HG02981 (cell line): Measurements from ENCODE around the gene GGCT.
"Not testable (repeated sequence)": the region's sequence is repeated elsewhere in the genome, so short reads cannot be mapped to it uniquely, and the experiment has no call there.

Experiments used
- ATAC-seq: cut with Tn5 transposase; IDR thresholded peaks from one replicate; pipeline ENCODE4 v1.9.1; 2021; ENCODE audit warnings: mild to moderate bottlenecking, moderate library complexity; ENCODE audit not compliant: unreplicated experiment

GGCT gene

DNA sequence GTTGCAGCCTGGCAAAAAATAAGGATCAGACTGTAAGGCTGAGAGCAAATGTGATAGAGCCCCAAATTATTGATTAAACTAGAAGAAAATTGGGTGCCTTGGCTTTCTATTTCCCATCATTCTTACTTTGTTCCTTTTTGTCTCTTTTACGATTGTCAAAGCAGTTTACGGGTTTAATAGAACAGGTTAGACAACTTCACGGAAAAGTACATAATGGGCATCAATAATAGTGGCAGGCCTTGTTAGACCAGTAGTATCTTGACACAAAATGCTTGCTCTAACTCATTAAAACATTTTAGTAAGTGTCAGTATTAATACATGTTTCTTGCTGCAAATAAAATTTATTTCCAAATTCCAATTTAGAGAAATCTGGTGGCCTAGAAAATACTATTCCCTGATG is 14.5 kb upstream of the GGCT start:
- ATAC-seq: no peak

DNA sequence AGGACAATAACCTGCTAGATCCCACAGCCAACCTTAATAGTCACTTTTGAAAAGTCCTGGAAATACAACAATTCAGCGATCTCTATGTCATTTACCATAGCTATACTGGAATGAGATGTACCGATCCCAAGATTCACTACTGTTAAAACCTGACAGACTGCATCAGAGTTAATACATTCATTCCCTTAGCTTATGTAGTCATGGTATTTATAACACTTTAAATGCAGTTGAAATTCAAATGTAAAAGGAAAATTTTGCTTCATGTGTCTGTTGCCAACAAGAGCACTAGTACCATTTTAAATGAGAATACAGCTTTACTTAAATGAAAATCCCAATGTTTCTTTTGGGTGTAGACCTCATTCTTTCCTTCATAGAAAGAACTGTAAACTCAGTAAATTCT is 11.1 kb upstream of the GGCT start:
- ATAC-seq: no peak

DNA sequence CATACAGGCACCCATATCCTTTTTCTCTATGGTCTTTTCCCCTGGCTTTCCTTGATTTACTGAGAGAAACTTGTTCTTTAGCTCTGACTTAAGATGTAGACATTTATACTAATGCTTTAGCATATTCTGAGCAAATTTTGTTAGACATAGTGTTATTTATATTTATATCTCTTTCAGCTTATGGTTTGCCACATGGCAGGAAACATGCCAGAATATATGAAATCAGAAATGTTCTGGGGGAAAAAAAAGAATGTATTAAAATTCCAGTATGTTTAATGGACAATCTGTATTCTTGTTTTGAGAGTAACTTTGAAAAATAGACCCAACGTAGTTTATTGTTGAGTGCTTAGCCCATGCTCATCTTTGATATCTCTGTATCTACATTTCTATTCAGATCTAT is 10.1 kb upstream of the GGCT start:
- ATAC-seq: no peak

DNA sequence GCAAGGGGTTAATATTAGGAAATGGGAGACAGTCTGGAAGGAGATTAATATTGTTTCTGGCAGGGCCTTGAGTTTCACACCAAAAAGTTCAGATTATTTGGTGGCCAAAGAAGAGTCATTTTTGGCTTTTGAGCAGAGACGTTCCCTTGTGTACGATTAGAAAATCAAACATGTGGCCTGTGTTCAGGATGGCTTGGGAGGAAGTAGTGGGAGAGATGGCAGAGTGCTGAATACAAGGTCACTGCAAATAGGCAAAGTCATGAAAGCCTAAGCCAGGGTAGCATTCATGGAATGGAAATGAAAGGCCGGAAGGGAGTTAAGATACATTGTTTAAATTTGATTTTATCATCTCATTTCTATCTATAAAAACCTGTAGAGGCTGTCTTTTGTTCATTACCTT is 9.5 kb upstream of the GGCT start:
- no peak for ATAC-seq

DNA sequence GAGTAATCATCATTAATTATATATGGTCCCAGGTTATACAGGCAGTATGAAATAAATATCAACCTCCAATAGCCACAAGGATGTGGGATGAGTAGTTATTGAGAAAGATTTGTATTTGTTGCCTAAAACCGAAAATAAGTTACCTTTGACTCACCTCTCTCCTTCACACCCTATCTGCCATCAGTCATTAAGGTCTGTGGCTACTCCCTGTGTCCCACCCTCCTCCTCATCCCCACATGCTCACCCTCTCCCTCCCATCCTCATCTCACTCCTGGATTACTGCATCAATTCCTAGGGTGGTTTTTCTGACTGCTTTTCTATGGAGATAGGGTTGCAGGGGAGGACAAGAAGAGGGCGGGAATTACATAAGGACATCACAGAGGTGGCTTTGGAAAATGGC is 9.1 kb upstream of the GGCT start:
- ATAC-seq: no peak

DNA sequence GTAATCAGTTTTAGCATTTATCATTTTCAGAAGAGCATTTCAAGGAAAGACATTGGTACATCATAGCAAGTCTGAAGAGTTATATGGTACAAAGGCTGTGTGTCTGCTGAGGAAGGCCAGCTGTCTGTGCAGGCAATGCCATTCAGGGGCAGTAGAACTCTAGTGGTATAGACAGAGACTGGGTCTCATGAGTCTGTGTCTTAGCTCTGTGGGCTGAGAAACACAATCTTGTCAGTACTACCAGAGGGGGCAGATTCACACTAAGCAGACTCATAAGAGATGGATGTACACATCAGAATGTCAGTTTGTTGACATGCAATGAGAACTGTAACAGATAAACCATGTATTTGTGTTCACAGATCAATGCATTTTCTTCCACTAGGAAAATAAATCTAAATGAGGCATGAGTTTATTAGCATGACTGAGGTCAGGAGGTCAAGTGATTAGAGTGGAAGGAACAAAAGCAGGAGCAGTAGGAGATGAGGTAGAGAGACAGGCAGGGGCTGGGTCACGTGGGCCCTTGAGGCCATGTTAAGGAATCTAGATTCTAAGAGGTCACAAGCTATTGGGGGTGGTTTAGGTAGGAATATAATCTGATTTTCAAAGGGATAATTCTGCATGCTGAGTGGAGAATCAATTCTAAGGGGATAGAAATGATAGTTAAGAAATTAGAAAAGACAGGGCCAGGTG is 7.5 kb upstream of the GGCT start:
- ATAC-seq: no peak

DNA sequence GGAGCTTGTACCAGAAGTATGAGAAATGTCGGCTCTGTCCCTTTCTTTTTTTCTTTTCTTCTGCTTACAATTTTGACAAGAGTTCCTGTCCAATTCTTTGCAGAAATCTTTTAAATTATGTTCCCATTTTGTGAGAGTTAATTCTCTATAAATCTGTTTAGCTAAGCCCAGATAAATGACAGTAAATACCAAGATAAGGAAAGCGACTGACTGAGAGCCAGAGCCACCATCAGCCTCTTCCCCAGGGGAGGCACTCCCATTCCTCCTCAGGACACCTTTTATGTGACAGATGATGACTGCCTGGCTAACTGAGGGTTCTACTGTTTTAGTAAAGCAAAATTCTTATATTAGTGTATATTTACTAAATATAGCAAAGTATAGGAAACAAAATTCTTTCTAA is 6.9 kb upstream of the GGCT start:
- ATAC-seq: no peak

DNA sequence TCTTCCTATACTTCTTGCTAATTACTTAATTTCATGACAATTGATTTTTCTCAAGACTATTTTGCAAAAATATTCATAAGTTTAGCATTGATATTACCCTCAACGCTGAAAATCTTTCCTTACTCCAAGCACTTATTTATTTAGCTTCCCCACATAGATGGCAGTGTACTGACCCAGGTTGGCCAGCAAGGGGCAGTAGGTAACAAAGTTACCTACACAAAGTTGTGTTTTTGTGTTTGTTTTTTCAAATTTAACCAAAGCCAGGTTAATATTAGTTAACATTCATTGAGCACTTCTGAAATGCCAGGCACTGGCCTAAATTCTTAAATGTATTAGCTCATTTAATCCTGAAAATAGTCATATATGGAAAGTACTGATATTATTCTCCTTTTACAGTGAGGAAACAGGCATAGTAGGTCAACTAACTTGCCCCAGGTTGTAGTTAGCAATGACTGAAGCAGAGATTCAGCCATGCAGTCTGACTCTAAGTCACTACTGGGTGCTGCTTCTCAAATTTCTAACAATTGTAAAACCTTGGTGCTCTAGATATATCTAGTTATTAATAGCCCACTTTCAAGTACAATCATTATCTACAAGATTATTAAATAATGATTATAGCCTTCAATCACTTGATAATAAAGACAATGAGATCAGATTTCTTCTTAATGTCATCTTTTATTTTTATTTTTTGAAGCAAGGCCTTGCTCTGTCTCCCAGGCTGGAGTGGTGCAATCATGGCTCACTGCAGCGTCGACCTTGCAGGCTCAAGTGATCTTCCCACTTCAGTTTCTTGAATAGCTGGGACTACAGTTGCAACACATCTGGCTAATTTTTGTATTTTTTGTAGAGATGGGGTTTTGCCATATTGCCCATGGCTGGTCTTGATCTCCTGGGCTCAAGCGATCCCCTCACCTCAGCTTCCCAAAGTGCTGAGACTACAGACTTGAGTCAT is 5.8 kb upstream of the GGCT start:
- peak; percentile 61 for ATAC-seq

DNA sequence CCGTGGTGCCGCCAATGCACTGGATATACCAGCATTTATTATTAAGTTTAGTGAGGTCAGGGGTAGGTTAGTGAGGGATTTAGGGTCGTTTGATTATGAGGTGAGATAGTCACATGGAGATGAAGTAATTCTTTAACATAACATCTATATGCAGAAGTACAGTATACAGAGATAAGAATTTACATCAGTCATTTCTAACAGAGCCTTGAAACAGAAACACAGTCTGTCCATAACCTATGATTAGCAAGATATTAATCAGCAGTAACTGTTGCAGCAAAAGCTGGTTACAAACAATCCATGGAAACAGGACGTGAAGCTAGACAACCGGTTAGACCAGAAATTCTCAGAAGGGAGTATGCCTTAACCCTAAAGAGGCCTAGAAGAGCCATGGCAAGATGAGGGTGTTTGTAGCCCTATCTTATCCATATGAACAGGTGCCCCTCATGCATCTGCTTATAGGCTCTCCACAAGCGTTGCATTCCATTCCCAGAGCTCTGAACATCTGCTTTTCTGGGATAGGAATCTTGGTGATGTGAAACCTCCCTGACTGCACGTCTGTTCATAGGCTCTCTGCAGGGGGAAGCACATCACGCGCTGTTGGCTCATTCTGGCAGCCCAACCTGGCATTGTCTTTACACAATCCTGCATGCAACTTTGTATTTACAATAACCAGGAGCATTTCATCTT is 4.7 kb upstream of the GGCT start:
- not testable (repeated sequence) for ATAC-seq

DNA sequence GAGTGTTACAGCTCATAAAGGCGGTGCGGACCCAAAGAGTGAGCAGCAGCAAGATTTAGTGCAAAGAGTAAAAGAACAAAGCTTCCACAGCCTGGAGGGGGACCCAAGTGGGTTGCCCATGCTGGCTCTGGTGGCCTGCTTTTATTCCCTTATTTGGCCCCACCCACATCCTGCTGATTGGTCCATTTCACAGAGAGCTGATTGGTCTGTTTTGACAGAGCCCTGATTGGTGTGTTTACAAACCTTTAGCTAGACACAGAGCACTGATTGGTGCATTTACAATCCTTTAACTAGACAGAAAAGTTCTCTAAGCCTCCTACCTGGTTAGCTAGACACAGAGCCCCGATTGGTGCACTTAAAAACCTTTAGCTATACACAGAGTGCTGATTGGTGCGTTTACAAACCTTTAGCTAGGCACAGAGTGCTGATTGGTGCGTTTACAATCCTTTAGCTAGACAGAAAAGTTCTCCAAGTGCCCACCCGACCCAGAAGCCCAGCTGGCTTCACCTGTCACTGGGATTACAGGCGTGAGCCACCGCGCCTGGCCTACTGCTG is 2.8 kb upstream of the GGCT start:
- not testable (repeated sequence) for ATAC-seq

DNA sequence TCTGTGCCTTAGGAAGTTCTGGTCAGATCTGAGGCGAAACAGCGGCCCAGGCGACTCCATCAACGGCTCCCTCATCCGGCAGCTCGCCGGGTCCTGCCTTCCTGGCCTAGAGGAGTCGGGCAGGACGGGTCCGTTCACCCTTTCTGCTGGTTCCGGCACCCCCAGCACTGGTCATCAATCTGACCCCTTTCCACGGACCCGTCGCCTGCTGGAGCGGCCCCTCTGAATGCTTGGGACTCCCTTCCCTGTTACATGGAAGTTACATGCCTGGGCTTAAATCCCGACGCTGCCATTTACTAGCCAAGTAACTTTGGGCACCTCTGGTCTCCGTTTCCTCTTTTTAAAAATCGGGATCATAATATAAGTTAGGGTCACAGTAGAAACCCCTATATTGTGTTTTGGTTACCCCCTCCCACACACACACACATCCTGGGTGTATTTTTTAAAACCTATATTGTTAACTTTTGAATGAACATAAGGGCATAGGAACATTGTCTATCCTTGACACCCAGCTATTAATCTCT is 607 bp upstream of the GGCT start:
- ATAC-seq: no peak

DNA sequence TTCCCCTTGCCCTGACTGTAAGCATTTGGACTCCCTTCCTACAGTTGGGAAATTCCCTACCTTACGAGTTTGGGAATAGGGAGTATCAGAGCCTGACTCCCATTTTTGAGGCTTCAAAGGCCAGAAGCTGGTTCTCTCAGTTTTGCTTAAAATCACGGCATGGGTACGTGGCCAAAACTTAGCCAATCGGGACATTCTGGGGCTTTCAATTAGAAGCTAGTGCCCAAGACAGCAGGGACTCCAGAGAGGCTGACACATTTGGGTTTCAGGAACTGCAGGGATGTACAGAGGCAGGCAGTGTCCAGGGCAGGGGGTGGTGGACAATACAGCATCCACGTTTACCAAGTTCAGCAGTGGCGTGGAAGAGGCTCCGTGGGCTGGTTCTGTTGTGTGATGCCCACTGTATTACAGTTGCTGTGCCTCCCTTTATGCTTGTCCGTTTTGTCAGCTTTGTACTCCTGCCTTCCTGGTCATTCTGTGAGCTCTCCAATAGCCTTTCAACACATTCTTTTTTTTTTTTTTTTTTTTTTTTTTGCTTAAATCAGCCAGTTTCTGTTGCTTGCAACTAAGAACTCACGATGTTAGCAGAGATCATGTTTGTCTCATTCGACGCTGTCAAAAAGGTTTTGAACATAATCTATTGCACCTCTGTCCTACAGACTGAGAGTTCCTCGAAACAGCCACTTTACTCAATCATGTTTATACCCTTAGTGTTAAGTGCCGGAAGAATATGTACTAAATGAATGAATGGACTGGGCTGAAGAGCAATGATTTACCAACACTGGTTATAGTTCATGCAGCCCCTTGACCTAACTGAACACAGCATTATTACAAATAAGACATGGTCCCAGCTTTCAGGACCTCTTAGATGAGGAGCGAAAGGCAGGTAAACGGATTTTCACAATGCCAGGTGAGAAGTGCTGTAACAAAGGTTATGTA is 1.1 kb downstream of the GGCT start:
- no peak for ATAC-seq

DNA sequence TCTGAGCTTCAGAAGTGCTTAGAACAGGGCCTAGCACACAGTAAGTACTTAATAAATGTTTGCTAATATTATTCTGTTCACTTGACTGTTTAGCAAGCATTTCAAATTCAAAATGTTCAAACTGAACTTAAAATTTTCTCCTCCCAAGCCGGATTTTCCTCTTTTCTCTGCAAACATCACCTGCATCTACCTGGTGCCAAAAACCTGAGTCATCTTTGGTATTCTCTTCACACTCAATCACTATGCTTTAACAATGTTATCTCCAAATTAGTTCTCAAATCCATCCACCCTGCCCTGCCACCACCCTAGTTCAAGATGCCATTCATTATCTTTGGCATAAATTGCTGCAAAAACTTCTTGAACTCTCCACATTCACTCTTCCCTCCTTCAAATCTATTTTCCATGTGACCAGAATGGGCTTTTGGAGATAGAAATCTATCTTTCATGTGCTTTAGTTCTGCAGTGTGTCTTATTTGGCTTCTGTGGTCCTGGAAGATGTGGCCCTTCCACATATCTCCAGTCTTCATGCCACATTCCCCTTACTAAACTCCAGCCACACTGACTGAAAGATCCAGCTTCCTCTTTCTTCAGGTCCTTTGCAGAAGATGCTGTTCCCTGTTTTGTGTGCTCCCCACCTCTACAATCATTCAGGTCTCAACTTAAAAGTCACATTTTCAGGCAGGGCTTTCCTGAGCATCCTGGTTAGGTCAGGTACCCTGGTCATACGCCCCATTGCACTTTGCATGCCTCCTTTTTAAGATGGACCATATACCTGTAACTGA is 2.0 kb downstream of the GGCT start:
- no peak for ATAC-seq

DNA sequence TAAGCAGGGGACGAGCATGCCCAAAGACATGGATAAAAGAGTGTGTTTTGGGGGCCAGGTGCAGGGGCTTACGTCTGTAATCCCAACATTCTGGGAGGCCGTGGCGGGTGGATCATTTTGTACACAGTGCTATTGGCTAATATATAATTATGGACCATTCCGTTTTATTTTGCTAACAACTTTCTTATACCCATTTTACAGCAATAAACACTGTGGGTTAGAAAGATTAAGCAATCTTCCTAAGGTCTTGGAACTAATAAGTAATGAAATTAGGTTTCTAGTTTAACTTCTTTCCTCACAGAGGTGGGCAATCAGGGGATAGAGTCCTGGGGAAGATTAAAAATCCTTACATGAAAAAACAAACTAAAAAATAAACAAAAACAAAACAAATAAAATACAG is 3.4 kb downstream of the GGCT start:
- ATAC-seq: no peak

DNA sequence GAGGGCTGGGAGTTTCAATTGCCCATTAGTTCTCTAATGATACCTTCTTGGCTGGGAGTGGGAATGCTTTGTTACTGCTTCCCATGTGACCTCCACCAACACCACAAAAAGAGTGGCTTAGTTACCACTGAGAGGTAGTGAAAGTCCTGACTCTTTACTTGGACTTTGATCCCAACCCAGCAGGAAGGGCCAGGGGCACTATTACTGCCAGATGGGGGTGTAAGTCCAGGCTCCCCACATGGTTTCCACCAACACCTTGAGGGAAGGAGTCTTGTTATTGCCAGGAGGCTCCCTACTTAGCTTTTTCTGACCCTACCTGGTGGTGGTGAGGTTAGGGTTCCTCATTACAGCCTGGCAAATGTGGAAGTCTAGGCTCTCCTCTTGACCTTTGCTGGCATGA is 11.4 kb downstream of the GGCT start:
- ATAC-seq: no peak

DNA sequence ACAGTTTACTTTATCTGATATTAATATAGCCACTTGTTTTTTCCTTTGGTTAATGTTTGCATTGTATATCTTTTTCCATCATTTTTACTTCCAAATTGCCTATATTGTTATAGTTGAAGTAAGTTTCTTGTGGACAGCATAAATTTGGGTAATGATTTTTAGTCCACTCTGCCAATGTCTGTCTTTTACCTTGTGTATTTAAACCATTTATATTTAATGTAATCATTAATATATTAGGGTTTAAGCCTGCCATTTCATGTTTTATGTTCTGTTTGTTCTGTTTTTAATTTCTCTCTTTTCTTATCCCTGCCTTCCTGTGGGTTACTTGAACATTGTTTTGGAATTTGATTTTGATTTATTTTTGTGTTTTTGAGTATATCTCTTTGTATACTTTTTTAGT is 13.2 kb downstream of the GGCT start:
- ATAC-seq: no peak

DNA sequence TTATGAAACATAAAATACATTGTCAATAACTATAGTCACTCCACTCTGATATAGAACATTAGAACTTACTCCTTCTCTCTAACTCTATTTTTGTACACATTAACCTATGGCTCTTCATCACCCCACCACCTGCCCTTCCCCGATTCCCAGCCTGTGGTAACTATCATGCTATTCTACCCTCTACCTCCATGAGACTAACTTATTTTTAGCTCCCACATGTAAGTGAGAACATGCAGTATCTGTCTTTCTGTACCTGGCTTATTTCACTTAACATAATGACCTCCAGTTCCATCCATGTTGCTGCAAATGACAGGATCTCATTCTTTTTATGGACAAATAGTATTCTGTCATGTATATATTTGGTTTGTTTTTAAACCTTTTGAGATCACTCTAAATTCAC is 17.3 kb downstream of the GGCT start:
- ATAC-seq: no peak

DNA sequence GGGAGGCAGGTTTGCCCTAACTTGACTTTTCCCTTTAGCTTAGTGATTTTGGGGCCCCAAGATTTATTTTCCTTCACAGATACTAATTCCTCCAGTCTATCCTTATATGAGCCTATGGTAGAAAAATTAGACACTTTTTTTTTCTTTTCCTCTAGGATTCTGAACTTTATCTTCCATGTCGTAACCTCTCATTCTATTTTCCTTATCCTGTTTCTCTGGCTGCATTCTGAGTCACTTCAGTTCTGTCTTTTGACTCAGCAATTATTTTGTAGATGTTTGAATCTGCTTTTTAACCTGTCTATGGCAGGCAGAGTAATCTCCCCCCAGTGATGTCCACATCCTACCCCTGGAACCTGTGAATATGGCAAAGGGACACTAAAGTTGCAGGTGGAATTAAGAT is 19.0 kb downstream of the GGCT start:
- ATAC-seq: no peak

DNA sequence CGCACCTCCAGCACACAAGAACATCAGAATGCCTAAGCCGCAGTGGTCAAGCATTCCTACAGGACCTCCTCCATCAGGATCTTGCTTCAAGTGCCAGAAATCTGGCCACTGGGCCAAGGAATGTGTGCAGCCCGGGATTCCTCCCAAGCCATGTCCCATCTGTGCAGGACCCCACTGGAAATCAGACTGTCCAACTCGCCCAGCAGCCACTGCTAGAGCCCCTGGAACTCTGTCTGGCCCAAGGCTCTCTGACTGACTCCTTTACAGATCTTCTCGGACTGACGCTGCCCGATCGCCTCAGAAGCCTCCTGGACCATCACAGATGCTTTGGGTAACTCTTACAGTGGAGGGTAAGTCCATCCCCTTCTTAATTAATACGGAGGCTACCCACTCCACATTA is 23.2 kb downstream of the GGCT start:
- ATAC-seq: not testable (repeated sequence)
